Endothelial cell of umbilical vein (primary cell): ENCODE measurements around the gene SRGN. TPM values are rescaled to one million over a fixed set of nuclear protein-coding genes. Genes with fewer than 3 reads are reported as not detected.

Experiments
- BruUV-seq: library from RNA; stranded (reverse); fragments of 400-500 nt; replicated peaks from 2 replicates; lab custom pipeline; 2021; lab: Mats Ljungman, UMichigan
- CTCF ChIA-PET: fragments of 300-600, 350-600 bp; sonication (Branson Sonifier 250); formaldehyde crosslinking; loops from one replicate; lab custom pipeline; 2021; ENCODE audit warnings: antibody characterized with exemption, inconsistent platforms; lab: Charles Lee
- POLR2A ChIA-PET: fragments of 300-600, 350-600 bp; sonication (Branson Sonifier 250); formaldehyde crosslinking; loops from one replicate; lab custom pipeline; 2021; ENCODE audit warnings: antibody characterized with exemption, inconsistent platforms; lab: Charles Lee
- DNase-seq: peaks from one replicate; pipeline ENCODE4 v3.0.0-alpha.2; 2011; ENCODE audit warnings: low read depth, low spot score
- FAIRE-seq: peaks from 2 replicates; lab custom pipeline; 2011; peaks lifted over from hg19 to GRCh38; lab: Jason Lieb, UNC
- H2AFZ ChIP-seq: 2 replicates; pipeline ENCODE4 v1.6.0; 2012; ENCODE audit warnings: low read depth, low read length, control low read depth, inconsistent platforms
- H3K27ac ChIP-seq: 2 replicates; pipeline ENCODE4 v1.5.1; 2011; ENCODE audit warnings: low read depth, mild to moderate bottlenecking, control low read depth, low read length, moderate library complexity; ENCODE audit not compliant: insufficient read depth
- H3K27me3 ChIP-seq, 2 experiments: 2 replicates each; pipeline versions ENCODE4 v1.6.0 to v1.6.1; 2011; ENCODE audit warnings: low read length in 2 of 2, mixed read lengths in 1 of 2; ENCODE audit not compliant: control insufficient read depth in 2 of 2, insufficient read depth in 2 of 2
- H3K36me3 ChIP-seq, 2 experiments: 2 replicates in 1 of 2; 3 replicates in 1 of 2; pipeline ENCODE4 v1.5.1; 2011; ENCODE audit warnings: low read length in 2 of 2, mild to moderate bottlenecking in 1 of 2, moderate library complexity in 1 of 2; ENCODE audit not compliant: control insufficient read depth in 2 of 2, insufficient read depth in 2 of 2; ENCODE audit errors: extremely low read depth in 1 of 2
- H3K4me1 ChIP-seq: 3 replicates; pipeline ENCODE4 v1.5.1; 2011; ENCODE audit warnings: mild to moderate bottlenecking, low read length; ENCODE audit not compliant: control insufficient read depth, insufficient read depth; ENCODE audit errors: extremely low read depth
- H3K4me2 ChIP-seq: 2 replicates; pipeline ENCODE4 v1.6.1; 2011; ENCODE audit warnings: low read length, control low read depth, mixed read lengths; ENCODE audit not compliant: insufficient read depth
- H3K4me3 ChIP-seq, 3 experiments: fragments of 200-600 bp in 1 of 3; sonication (generic), shearing (Covaris generic) in 1 of 3; replicated peaks in 1 of 3; 2 replicates each; pipeline ENCODE4 v1.5.1; 2011 to 2016; ENCODE audit warnings: control low read depth in 3 of 3, low read length in 3 of 3, mild to moderate bottlenecking in 2 of 3, inconsistent platforms in 1 of 3, low read depth in 1 of 3, moderate library complexity in 1 of 3; ENCODE audit not compliant: insufficient read depth in 1 of 3
- H3K79me2 ChIP-seq: 2 replicates; pipeline ENCODE4 v1.6.0; 2012; ENCODE audit warnings: low read length, inconsistent platforms; ENCODE audit not compliant: control insufficient read depth, insufficient read depth
- H3K9ac ChIP-seq: replicated peaks from 2 replicates; pipeline ENCODE3; 2011; ENCODE audit warnings: low read length, control low read depth; ENCODE audit not compliant: insufficient read depth; ENCODE audit errors: extremely low read depth
- H3K9me1 ChIP-seq: replicated peaks from 3 replicates; pipeline ENCODE4 v1.6.0; 2011; ENCODE audit warnings: mild to moderate bottlenecking, low read length; ENCODE audit not compliant: control insufficient read depth, insufficient read depth; ENCODE audit errors: extremely low read depth
- H3K9me3 ChIP-seq: replicated peaks from 2 replicates; pipeline ENCODE4 v1.5.1; 2012; ENCODE audit warnings: low read length, inconsistent platforms; ENCODE audit not compliant: control insufficient read depth, insufficient read depth
- H4K20me1 ChIP-seq: replicated peaks from 2 replicates; pipeline ENCODE3; 2011; ENCODE audit warnings: mild to moderate bottlenecking, low read length; ENCODE audit not compliant: control insufficient read depth, insufficient read depth; ENCODE audit errors: extremely low read depth
- EZH2 ChIP-seq: IDR thresholded peaks from 2 replicates; pipeline ENCODE4 v1.6.1; 2012; ENCODE audit warnings: borderline replicate concordance, low read depth, mild to moderate bottlenecking, moderate library complexity, low read length, inconsistent platforms; ENCODE audit not compliant: severe bottlenecking
- FOS ChIP-seq: IDR thresholded peaks from 2 replicates; pipeline ENCODE4 v1.6.1; 2011; ENCODE audit warnings: mild to moderate bottlenecking, low read length, moderate library complexity, borderline replicate concordance; ENCODE audit not compliant: insufficient read depth
- GATA2 ChIP-seq: IDR thresholded peaks from 2 replicates; pipeline ENCODE4 v1.7.0; 2011; ENCODE audit warnings: low read depth, mild to moderate bottlenecking, moderate library complexity, mixed read lengths, low read length; ENCODE audit not compliant: insufficient read length, insufficient read depth
- JUN ChIP-seq: IDR thresholded peaks from 2 replicates; pipeline ENCODE4 v1.6.1; 2011; ENCODE audit warnings: borderline replicate concordance, low read depth; ENCODE audit not compliant: insufficient read length, insufficient read depth
- MYC ChIP-seq: IDR thresholded peaks from one replicate; pipeline ENCODE4 v1.6.1; 2011; ENCODE audit warnings: mild to moderate bottlenecking, low read depth, low read length
- POLR2A ChIP-seq: IDR thresholded peaks from 2 replicates; pipeline ENCODE4 v1.6.1; 2012; ENCODE audit warnings: low read depth, mild to moderate bottlenecking, control low read depth, low read length
- POLR2AphosphoS5 ChIP-seq: IDR thresholded peaks from 2 replicates; pipeline ENCODE4 v1.6.1; 2012; ENCODE audit warnings: low read depth, mild to moderate bottlenecking, control low read depth, low read length, moderate library complexity; ENCODE audit not compliant: insufficient read depth
- dilution Hi-C: fragments of 300-500 bp; cut with MboI; formaldehyde crosslinking; loops from one replicate; pipeline ENCODE4 v1.15.0; 2019; ENCODE audit warnings: low sequenced_read_pairs; ENCODE audit not compliant: extremely low pct_ligation_motif_present
- intact Hi-C: fragments of 100-400 bp; cut with micrococcal nuclease; formaldehyde crosslinking; loops from one replicate; pipeline ENCODE4 v1.10.0; 2022
- polyA plus RNA-seq, 4 experiments: library from polyadenylated mRNA; depleted of rRNA in 3 of 4; stranded (reverse) in 3 of 4; unstranded in 1 of 4; fragments of >200 nt; gene quantifications; 2 replicates each; pipeline versions ENCODE4 v1.2.1 to v1.2.3, GENCODE V29; 2011 to 2012; ENCODE audit warnings: missing spikeins in 1 of 4
- total RNA-seq: library from RNA; stranded (reverse); gene quantifications from 2 replicates; pipeline ENCODE4 v1.2.3, GENCODE V29; 2021
- TF ChIP-seq, protein P1 (sequence below), 2 donors: IDR thresholded peaks; 1 replicate in 1 of 2; 2 replicates in 1 of 2; pipeline ENCODE4 v1.5.1; 2011; ENCODE audit warnings: low read length in 2 of 2, mild to moderate bottlenecking in 2 of 2, moderate library complexity in 2 of 2, control low read depth in 1 of 2, inconsistent platforms in 1 of 2, low read depth in 1 of 2; ENCODE audit not compliant: insufficient read depth in 1 of 2; ENCODE audit errors: extremely low read depth in 1 of 2
- TF ChIP-seq, protein P2 (sequence below): IDR thresholded peaks from 2 replicates; pipeline ENCODE4 v1.6.1; 2011; ENCODE audit not compliant: insufficient read depth, insufficient read length

Gene SRGN
- total and polyA plus RNA-seq, 2 donors (not counting 3 experiments of a cell fraction or from before 2014, with no cell fraction given): 384 to 450 TPM

DNA sequence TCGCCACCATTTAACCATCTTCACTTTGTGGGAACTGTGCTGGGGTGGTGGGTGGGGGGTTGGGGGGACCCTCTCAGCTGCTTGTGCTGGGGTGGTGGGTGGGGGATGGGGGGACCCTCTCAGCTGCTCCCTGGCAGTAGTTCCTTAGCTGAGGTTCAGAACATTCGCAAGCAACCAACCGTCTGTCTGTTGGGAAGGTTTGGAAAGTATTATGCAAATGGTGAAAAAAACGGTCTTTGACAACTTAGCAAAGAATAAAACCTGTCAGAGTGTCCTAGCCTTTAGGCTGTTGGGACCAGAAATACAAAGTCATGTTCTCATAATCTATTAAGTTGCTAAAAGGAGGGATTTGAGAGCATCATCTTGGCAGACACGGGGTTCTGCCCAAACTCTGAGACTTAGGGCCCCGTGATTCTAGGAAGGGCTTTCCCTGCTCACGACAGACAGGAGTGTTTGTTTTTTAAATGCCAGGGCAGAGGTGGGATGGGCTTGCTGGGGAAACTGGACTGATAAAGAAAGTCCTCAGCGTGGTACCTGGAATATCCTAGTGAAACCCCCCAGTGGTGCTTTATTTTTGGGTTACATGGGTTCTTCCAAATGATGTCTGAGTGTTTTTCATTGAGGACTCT, 14.1 kb upstream of the SRGN start:
- no peak overlapping the region for H3K27ac ChIP-seq
- DNase-seq: no peak
- no peaks in the 10 kb centered on the region for H3K36me3 ChIP-seq
- no peak overlapping the region for H3K4me2 ChIP-seq
- no peak overlapping the region for H3K4me3 ChIP-seq
- no peak overlapping the region for H3K9ac ChIP-seq
- no peaks in the 10 kb centered on the region for H3K9me1 ChIP-seq
- H3K4me1 ChIP-seq: peaks cover 3% of the 10 kb centered on the region
- no peaks in the 10 kb centered on the region for H3K9me3 ChIP-seq
- dilution Hi-C loops (no loop called here), intact Hi-C loops (no loop called here)
- H4K20me1 ChIP-seq: no peaks in the 10 kb centered on the region
- no peaks in the 10 kb centered on the region for H3K27me3 ChIP-seq
- no TSS peak for BruUV-seq
- no peak for FAIRE-seq
- CTCF ChIA-PET: interaction anchor here (3.6 kb wide), 1 partner anchor 69 kb away, joined by 16 read pairs; no protein-coding TSS in a partner anchor
- TF ChIP-seq, protein P1, sequence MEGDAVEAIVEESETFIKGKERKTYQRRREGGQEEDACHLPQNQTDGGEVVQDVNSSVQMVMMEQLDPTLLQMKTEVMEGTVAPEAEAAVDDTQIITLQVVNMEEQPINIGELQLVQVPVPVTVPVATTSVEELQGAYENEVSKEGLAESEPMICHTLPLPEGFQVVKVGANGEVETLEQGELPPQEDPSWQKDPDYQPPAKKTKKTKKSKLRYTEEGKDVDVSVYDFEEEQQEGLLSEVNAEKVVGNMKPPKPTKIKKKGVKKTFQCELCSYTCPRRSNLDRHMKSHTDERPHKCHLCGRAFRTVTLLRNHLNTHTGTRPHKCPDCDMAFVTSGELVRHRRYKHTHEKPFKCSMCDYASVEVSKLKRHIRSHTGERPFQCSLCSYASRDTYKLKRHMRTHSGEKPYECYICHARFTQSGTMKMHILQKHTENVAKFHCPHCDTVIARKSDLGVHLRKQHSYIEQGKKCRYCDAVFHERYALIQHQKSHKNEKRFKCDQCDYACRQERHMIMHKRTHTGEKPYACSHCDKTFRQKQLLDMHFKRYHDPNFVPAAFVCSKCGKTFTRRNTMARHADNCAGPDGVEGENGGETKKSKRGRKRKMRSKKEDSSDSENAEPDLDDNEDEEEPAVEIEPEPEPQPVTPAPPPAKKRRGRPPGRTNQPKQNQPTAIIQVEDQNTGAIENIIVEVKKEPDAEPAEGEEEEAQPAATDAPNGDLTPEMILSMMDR (IDR thresholded peaks at IDR 0.05; ENCODE audit: extremely low read depth in 1 of 2, insufficient read depth in 1 of 2, low read depth in 1 of 2, low read length in 2 of 2): no peak
- TF ChIP-seq, protein P2, sequence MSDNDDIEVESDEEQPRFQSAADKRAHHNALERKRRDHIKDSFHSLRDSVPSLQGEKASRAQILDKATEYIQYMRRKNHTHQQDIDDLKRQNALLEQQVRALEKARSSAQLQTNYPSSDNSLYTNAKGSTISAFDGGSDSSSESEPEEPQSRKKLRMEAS: no peak
- TF ChIP-seq EZH2 (no peak), POLR2AphosphoS5 (no peak), MYC (no peak), JUN (no peak), POLR2A (no peak), GATA2 (no peak), FOS (no peak)
- no peak overlapping the region for H2AFZ ChIP-seq
- POLR2A ChIA-PET: no interaction called here
- no peaks in the 10 kb centered on the region for H3K79me2 ChIP-seq
